CD1c-positive myeloid dendritic cell (primary cell): Measurements from ENCODE around the gene FAM124B.

Experiments used
- DNase-seq: peaks from one replicate; pipeline ENCODE4 v3.0.0-alpha.2; 2016; ENCODE audit errors: extremely low spot score

FAM124B gene

GRCh38 chr2:224381521-224382279 is 20.2 kb downstream of the FAM124B start:
- DNase-seq: no peak

GRCh38 chr2:224379986-224380385 is 21.9 kb downstream of the FAM124B start:
- DNase-seq: no peak

GRCh38 chr2:224379172-224379571 is 22.7 kb downstream of the FAM124B start:
- no peak for DNase-seq

GRCh38 chr2:224378701-224379097 is 23.2 kb downstream of the FAM124B start:
- DNase-seq: no peak

GRCh38 chr2:224377751-224378700 is 23.9 kb downstream of the FAM124B start:
- DNase-seq: peak; percentile 44

GRCh38 chr2:224372641-224373040 is 29.3 kb downstream of the FAM124B start:
- no peak for DNase-seq

- DNase-seq: peak; percentile 47
Observed at GRCh38 chr2:224369028-224369632, 32.8 kb downstream of the FAM124B start.

- no peak for DNase-seq
Observed at GRCh38 chr2:224366267-224366844, 35.6 kb downstream of the FAM124B start.

GRCh38 chr2:224365331-224365730 is 36.6 kb downstream of the FAM124B start:
- no peak for DNase-seq

GRCh38 chr2:224363281-224363680 is 38.6 kb downstream of the FAM124B start:
- no peak for DNase-seq

GRCh38 chr2:224362094-224362493 is 39.8 kb downstream of the FAM124B start:
- DNase-seq: no peak

GRCh38 chr2:224360801-224361251 is 41.1 kb downstream of the FAM124B start:
- DNase-seq: no peak

GRCh38 chr2:224359569-224359968 is 42.3 kb downstream of the FAM124B start:
- no peak for DNase-seq

GRCh38 chr2:224357098-224357901 is 44.6 kb downstream of the FAM124B start:
- peak; percentile 82 for DNase-seq

GRCh38 chr2:224354632-224355211 is 47.2 kb downstream of the FAM124B start:
- no peak for DNase-seq

GRCh38 chr2:224350703-224351102 is 51.2 kb downstream of the FAM124B start:
- no peak for DNase-seq

- DNase-seq: no peak
Observed at GRCh38 chr2:224349396-224349795, 52.5 kb downstream of the FAM124B start.

- no peak for DNase-seq
Observed at GRCh38 chr2:224347176-224348051, 54.5 kb downstream of the FAM124B start.

- no peak for DNase-seq
Observed at GRCh38 chr2:224345492-224345891, 56.4 kb downstream of the FAM124B start.

GRCh38 chr2:224343226-224343625 is 58.7 kb downstream of the FAM124B start:
- DNase-seq: no peak
